CD4-positive, alpha-beta T cell treated with Interleukin-15 for 4 hours (primary cell): ENCODE measurements around the gene CXXC5.
"Not testable (repeated sequence)": the region's sequence is repeated elsewhere in the genome, so short reads cannot be mapped to it uniquely, and the experiment has no call there.

Experiments
- DNase-seq: peaks from one replicate; pipeline ENCODE4 v3.0.0-alpha.2; 2020; ENCODE audit warnings: low spot score

Gene CXXC5

DNA sequence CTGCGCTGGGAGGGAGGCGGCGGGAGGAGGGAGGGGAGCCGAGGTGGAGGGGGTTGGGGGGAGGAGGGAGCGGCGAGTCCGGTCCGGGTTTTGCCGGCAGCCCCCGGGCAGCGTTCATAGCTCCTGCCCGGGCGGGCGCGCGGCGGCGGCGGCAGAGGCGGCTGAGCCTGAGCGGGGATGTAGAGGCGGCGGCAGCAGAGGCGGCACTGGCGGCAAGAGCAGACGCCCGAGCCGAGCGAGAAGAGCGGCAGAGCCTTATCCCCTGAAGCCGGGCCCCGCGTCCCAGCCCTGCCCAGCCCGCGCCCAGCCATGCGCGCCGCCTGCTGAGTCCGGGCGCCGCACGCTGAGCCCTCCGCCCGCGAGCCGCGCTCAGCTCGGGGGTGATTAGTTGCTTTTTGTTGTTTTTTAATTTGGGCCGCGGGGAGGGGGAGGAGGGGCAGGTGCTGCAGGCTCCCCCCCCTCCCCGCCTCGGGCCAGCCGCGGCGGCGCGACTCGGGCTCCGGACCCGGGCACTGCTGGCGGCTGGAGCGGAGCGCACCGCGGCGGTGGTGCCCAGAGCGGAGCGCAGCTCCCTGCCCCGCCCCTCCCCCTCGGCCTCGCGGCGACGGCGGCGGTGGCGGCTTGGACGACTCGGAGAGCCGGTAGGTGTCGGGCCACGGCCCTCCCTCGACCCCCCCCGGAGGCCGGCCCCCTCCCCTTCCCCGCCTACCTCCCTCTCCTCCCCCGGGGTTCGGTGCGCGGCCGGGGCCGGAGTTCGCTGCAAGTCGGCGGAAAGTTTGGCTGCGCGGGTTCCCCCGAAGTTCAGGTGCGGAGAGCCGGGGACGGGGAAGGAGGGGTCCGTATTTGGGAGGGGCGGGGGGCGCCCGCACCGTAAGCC lies at the start of gene CXXC5:
Gene CXXC5 (plus strand): TSS at position 145 of the 877 bp plus-strand sequence. CDS start 32,175 bp downstream, outside the sequence.
- DNase-seq: no peak

DNA sequence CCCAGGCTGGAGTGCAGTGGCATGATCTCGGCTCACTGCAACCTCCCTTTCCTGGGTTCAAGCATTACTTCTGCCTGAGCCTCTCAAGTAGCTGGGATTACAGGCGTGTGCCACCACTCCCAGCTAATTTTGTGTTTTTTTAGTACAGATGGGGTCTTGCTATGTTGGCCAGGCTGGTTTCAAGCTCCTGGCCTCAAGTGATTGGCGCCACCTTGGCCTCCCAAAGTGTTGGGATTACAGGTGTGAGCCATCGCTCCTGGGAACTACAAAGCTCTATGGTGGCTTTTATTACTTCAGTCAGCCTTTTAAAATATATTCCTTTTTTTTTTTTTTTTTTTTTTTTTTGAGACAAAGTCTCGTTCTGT lies 49.6 kb upstream of the CXXC5 start:
- DNase-seq: not testable (repeated sequence)

DNA sequence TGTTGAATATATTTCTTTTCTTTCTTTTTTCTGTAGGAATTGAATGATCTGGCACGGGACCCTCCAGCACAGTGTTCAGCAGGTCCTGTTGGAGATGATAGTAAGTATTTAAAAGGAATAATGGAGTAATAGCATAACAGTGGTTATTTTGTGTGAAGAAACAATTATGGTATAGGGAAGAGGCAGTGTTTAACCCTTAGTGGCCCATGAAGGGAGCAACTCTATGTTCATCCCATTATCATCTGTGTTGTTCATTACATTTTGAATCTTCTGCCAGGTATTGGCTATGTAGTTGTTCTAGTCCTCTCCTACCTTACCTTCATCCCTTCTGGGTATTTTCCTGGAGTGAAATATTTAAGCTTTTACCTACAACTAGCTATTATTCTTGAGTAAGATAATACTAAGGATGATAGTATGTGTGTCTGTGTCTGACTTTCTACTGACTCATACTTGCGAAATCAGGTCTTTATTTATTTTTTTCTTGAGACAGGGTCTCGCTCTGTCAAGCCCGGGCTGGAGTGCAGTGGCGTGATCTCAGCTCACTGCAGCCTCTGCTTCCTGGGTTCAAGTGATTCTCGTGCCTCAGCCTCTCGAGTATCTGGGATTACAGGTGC lies 47.7 kb upstream of the CXXC5 start:
- DNase-seq: no peak

DNA sequence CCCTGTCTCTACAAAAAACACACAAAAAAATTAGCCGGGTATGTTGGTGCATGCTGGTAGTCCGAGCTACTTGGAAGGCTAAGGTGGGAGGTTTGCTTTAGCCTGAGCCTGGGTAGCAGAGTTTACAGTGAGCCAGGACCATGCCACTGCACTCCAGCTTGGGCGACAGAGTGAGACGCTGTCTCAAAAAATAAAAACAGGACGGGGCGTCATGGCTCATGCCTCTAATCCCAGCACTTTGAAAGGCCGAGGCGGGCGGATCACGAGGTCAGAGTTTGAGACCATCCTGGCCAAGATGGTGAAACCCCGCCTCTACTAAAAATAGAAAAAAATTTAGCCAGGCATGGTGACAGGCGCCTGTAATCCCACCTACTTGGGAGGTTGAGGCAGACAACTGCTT lies 46.7 kb upstream of the CXXC5 start:
- DNase-seq: no peak

DNA sequence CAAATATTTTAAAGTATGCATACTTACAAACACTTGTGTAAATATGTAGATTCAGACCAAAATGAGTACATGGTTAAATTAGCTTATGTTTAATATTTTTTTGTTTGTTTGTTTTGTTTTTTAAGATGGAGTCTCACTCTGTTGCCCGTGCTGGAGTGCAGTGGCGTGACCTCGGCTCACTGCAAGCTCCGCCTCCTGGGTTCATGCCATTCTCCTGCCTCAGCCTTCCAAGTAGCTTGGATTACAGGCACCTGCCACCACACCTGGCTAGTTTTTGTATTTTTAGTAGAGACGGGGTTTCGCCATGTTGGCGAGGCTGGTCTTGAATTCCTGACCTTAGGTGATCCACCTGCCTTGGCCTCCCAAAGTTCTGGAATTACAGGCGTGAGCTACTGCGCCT lies 46.2 kb upstream of the CXXC5 start:
- DNase-seq: not testable (repeated sequence)

DNA sequence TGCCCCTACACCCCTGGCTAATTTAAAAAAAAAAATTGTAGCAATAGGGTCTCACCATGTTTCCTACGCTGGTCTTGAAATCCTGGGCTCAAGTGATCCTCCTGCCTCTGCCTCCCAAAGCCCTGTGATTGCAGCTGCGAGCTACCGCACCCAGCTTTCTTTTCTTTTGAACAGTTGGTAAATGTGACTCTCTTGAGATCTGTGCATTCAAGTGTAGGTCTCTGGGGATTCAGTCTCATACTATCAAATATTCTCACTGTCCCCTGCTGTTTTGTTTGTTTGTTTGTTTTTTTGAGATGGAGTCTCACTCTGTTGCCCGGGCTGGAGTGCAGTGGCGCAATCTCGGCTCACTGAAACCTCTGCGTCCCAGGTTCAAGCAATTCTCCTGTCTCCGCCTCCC lies 42.3 kb upstream of the CXXC5 start:
- no peak for DNase-seq

DNA sequence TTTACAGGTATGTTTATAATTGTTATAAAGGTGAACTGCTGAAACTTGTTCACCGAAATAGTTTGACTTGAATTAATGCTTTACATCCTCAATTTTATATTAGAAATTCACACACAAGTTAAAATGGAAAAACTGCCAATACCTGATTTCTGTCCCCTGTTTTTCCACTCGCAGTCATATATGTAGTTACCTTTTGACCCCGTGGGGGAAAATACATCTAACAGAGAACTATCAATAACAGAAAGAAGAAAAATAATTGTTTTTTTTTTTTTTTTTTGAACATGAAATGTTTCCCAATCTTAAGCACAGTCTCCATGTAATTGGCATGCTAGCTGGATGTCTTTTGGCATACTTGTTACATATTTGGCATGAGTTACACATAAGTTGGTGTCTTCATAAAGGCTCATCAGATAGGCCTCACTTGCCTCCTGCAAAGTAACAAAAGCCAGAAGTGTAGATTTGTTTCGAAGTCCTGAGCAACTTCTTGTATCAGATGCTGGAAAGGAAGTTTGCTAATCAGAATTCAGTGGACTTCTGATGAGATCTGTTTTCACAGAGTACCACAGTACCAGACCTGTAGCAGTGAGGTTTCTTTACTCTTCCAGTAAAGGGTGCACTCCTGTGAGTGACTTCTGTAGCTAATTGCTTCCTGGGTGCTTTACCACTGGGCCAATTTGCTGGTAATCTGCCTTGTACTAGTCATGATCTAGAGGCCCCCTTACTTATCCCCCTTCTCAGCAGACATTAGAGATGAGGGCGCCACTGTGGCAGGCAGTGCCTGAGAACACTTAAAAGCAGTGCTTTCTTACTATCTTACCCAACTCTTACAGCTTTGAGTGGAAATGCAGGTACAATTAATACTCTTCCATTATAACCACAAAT lies 36.2 kb upstream of the CXXC5 start:
- no peak for DNase-seq

DNA sequence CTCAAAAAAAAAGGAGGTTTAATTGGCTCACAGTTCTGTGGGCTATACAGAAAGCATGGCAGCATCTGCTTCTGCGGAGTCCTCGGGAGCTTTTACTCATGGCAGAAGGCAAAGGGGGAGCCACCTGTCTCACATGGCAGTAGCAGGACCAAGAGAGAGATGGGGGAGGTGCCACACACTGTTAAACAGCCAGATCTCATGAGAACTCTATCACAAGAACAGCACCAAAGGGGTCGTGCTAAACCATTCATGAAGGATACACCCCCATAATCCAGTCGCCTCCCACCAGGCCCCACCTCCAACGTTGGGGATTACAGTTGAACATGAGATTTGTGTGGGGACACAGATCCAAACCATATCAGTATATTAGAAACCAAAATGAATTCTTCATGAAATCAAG lies 28.3 kb upstream of the CXXC5 start:
- no peak for DNase-seq

DNA sequence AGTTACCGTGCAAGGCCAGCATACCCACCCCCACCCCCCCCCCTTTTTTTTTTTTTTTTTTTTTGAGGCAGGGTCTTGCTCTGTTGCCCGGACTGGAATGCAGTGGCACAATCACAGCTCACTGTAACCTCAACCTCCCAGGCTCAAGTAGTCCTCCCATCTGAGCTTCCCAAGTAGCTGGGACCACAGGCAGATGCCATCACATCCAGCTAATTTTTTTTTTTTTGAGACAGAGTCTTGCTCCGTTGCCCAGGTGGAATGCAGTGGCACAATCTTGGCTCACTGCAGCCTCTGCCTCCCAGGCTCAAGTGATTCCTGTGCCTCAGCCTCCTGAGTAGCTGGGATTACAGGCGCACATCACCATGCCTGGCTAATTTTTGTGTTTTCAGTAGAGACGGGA lies 22.8 kb upstream of the CXXC5 start:
- not testable (repeated sequence) for DNase-seq

DNA sequence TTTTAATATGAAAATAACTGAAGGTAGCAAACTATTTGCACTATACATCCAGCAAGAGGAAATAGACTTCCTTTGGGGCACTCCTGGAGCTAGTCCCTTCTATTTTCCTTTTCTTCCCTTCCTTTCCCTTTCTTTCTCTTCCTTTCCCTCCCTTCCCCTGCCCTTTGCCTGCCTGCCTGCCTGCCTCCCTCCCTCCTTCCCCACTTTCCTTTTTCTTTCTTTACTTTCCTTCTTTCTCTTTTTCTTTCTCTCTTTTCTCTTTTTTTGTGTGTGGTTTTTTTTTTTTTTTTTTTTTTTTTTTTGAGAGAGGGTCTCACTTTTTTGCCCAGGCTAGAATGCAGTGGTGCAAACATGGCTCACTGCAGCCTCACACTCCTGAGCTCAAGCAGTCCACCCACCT lies 17.3 kb upstream of the CXXC5 start:
- no peak for DNase-seq

DNA sequence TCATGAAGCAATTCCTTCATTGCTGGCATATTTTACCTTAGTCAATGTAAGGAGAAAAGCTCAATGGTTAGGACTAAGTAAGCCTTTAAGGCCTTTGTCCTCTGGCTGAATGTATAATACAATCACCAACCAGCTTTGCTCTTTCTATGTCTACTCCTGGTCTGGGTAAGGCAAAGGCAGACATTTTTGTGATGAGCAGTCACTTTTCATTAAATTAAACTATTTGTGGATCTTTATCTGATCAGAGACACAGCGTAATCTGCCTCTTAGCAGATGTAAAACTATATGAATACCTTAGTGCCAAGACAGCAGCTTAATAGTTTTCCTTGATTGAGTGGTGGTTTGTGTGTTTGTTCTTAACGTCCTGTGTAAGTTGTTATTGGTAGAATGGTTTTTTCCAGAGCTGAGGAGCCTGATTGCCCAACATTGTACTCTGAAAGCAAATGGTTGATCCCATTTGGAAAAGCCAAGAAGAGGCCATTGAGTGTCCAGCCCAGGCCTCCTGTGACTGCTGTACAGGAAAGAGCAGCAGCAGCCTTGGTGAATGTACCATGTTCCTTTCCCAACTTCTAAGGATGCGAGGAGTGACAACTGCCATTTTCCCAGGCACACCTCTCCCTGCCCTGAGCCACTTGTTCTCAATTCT lies 16.5 kb upstream of the CXXC5 start:
- DNase-seq: no peak

DNA sequence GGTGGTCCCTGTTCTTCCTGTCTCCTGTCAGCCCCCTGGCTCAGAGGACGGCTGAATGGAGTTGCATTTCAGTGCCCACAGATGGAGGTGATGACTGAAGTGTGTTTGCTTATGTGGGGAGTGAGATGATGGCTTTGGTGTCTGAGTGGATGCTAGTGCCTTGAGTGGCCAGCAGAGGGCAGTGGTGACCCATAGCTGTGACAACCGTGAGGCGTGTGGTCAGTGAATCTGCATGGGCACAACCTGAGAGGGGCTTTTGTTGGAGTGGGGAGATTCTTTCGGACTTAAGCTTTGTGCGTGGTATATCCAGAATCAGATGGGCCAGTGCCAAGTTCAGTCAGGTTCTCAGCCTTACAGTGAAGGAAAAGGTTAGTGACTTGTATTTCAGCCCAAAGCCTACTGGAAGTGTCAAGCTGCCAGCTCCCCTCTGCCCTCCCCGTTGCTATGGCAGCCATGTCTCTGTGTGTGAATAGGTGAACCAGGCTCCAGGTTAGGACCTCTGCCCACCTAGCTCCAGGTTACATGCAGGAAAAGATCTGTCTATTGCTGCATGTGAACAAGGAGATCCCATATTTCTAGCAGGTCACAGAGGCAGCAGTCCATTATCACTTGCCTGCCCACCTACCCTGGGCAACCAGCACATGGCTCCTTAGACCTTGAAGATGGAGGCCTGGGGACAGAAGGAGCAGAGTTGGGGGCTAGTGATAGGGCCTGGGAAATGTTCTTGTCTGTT lies 14.7 kb upstream of the CXXC5 start:
- DNase-seq: peak; percentile 66

DNA sequence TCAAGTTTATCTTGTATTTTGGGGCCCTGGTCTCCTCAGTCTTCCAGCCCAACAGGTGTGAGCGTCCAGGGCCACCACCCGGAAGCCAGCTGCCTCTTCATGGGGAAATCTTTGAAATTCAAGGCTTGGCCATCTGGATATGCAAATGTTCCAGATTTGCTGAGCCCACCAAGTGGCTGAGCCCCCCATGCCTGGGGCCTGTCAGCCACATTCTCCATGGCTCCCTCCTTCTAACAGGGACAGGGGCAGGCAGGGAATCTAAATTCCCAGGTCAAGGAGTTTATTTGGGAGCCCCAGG lies 14.2 kb upstream of the CXXC5 start:
- no peak for DNase-seq

DNA sequence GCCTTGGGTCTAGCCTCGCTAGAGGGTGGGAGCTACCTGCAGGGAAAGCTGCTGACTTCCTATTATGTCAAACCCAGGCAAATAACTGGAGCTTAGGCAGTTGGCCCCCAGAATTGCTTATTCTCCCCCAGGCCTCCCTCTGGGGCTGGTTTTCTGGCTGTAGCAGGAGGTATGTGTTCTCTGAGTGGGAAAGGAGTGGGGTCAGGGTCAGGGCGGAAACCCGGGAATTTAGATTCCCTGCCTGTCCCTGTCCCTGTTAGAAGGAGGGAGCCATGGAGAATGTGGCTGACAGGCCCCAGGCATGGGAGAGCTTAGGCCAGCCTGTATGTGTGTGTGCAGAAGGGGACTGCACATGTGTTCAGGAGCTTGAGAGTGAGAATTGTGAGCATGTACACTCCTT lies 13.6 kb upstream of the CXXC5 start:
- DNase-seq: no peak

DNA sequence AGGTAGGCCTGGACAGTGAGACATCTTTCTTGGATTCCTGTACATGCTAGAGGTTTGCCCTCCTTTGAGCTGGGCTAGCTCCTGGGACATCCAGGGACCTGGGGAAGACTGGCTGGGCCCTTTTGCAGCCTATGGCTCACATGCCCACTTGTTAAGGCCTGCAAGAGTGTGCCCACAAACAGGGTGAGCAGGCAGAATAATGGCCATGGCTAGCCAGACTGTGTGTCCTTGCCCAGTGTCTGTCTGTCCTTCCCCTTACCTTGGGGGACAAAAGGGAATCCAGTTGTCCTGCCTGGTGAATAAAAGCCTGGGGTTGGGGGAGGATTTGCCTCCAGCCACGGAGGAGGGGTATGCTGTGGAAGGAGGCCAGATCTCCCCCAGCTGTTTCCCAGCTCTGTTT lies 13.0 kb upstream of the CXXC5 start:
- DNase-seq: no peak

DNA sequence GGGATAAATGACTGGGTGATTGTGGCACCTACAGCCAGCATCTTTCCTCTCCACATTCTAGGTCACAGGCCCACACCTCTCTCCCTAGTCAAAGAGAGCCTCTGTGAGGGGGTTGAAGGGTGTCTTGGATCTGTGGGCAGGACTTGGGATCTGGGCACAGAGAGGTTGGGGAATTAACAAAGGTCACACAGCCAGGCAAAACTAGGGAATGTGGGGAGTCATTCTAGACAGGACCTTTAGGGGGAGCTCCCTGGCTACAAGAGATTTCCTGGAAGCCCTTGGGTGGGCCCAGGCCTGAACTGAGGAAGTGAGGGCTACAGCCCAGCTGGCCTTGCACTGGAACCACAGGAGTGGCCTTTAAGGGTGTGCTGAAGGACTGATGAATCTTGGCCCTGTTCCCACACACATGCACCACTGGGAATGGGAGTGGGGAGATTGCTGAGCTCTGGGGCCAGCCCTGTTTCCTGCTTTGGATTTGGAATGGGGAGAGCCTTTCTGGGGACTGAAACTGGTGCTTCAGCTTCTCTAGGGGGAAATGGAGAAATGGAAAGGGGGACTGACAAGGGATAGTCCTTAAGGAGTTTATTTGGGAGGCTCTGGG lies 12.4 kb upstream of the CXXC5 start:
- DNase-seq: peak; percentile 28

DNA sequence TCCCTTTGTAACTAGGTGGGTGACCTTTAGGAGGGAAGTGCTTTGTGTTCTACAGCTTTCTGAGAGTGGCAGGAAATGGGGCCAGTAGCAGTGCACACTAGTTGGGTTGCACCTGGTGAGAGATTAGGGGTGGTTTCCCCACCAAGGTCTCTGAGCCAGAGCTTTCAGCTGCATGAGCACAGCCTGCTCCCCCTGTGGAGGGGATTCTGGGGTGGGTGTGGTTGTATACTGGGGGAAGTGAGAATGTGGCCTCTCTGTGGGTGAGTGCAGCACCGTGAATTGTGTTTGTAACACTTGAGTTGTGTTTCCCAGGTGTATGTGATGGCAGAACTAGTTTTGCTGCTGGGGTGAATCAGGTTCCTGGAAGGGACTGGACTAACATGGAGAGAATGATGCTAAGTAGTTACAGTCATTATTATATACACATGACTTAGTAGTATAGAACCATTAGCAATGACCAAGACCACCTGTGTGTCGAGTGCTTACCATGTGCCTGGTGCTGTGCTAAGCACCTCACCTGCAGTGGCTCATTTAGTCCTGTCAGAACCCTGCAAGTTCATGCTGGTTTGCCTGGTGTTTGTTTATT lies 11.8 kb upstream of the CXXC5 start:
- DNase-seq: peak; percentile 75

DNA sequence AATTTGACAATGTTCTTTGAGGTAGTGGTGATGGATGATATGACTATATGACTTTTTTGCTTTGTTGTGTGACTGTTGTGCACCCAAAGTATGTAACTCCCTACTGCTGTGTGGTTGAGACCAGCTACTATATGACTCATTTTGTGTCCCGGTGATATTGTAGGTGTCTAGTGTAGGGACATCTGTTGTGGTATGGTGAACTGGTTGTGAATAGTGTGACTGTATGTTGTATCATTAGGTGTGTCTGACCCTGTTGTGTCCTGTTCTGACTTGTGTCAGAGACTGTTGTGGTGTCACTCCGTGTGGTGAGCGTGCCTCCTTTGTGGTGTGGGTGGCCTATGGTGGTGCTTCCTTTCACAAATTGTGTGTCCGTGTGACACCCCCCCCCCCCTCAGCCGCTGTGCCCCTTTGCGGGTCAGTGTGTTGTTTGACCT lies 11.2 kb upstream of the CXXC5 start:
- peak; percentile 61 for DNase-seq

DNA sequence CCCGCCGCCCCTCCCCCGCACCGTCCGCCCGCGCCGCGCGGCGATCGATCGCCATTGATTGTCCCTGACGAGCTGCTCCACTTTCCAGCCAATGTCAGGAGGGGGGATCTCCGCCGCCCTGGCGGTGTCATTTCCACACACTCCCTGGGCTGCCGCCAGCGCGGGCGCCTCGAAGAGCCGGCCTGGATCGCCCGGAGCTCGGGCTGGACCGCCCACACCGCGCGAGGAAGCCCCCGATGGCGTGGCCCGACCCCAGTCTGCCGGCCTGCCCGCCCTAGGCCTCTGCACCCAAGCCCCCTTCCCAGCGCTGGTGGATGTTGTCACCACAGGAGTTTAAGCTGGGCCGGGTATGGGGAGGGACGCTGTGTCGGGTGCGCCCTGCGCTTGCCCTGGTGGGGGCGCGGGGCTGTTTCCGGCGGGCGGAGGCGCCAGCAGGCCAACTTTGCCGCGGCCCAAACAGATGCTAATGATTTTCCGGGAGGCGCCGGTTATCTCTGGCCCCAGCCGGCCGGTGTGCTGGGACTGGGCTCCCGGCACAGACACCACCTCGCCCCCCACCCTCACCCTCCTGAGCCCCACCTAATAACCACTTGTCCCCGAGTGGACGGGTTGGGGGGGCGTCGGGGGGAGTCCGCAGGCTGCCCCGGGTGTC lies 10.6 kb upstream of the CXXC5 start:
- peak; percentile 36 for DNase-seq

DNA sequence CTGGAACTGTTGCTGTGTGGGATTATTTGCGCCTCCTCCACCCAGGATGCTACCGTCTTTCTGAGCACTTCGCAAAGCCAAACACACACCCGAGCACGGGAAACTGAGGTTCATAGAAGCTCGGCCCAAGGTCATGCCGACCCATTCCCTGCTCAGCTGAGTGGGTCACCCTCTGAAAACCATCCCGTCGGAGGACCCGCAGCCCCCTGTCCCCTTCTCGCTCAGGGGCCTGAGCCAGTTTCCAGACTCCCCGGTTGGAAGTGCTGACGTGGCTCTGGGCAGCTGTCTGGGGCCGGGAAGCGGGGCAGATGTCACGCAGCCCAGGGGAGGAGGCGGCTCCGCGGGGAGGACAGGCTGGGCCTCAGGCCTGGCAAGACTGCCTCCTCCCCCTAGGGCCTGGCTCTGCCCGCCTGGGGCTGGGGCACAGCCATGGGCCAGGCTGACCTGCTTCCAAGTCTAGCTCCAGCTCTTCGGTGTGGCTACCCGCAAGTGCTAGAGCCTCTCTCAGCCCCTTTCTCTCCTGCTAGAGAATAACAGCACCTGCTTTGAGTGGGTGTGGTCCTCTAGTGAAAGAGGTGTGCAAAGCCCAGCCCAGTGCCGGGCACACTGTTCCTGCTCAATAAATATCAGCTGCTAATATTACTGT lies 9.9 kb upstream of the CXXC5 start:
- DNase-seq: no peak
